ENCODE data around the gene MALRD1.

MALRD1 gene

DNA sequence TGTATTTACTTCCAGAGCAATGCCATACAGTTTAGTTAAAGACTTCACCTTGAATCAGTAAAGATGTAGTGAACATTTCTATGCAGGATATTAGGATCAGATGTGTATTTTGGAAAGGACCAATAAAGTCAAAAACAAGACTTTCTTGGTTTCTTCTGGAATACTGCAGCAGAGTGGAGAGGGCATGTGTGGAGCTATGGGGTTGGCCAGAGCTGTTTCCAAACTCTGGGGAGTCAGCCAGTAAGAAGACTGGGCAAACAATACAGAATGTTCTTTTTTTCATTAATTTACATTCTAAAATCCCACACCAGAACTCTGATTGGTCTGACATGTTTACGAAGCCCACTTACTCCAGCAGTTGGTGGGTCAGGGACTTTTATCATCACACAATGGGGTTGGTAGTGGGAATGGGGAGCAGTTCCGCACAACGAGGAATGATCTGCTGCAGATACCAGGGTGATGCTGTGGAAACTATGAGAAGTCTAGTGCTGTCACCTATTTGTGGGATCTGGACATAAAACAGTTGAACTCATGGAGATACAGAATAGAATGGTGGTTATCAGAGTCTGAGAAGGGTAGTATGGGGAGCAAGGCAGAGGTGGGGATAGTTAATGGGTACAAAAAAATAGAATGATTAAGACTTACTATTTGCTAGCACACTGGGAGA, 267.7 kb downstream of the MALRD1 start:
- Histone ChIP-seq H3K4me1 (ENCODE audit: low read depth, poor library complexity, severe bottlenecking) (peaks cover 9% of the 10 kb centered on the region), H3K9ac (no peak overlapping the region), H3K27ac (no peak overlapping the region), H3K79me2 (ENCODE audit: insufficient read depth, low read depth) (no peaks in the 10 kb centered on the region), H3K27me3 (ENCODE audit: insufficient read depth, low read depth) (no peaks in the 10 kb centered on the region), H3K4me3 (IDR thresholded peaks at IDR 0.05; ENCODE audit: insufficient read depth, low read depth, low read length) (no peak overlapping the region), H3K4me2 (no peak overlapping the region), H3K36me3 (ENCODE audit: insufficient read depth) (no peaks in the 10 kb centered on the region), H2AFZ (ENCODE audit: low read depth) (no peak overlapping the region), H4K20me1 (ENCODE audit: insufficient read depth) (no peaks in the 10 kb centered on the region)
- TF ChIP-seq, protein P1, sequence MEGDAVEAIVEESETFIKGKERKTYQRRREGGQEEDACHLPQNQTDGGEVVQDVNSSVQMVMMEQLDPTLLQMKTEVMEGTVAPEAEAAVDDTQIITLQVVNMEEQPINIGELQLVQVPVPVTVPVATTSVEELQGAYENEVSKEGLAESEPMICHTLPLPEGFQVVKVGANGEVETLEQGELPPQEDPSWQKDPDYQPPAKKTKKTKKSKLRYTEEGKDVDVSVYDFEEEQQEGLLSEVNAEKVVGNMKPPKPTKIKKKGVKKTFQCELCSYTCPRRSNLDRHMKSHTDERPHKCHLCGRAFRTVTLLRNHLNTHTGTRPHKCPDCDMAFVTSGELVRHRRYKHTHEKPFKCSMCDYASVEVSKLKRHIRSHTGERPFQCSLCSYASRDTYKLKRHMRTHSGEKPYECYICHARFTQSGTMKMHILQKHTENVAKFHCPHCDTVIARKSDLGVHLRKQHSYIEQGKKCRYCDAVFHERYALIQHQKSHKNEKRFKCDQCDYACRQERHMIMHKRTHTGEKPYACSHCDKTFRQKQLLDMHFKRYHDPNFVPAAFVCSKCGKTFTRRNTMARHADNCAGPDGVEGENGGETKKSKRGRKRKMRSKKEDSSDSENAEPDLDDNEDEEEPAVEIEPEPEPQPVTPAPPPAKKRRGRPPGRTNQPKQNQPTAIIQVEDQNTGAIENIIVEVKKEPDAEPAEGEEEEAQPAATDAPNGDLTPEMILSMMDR (conservative IDR thresholded peaks at IDR 0.05; ENCODE audit: low read depth, low read length) = no peak

DNA sequence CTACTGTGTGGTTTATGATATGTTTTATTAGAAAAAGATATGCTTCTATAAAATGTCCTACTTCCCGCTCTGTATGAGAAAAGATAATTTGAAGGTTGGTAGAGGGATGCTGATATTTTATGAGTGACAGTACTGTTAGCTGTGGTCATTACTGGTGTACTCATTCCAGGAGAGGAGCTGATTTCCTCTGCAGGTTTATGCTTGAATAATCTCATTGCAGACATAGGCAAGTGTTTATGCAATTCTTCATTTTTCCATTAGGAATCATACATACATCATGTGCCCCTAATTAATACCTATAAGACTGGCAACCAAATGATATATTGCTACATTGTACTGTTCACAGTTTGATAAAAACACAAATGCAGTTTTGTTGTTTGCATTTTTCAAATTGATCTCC, 269.4 kb downstream of the MALRD1 start:
- H3K27ac ChIP-seq = no peak overlapping the region
- TF ChIP-seq, protein P1 (conservative IDR thresholded peaks at IDR 0.05; ENCODE audit: low read depth, low read length) = no peak
- H3K27me3 ChIP-seq (ENCODE audit: insufficient read depth, low read depth) = no peaks in the 10 kb centered on the region
- H3K4me2 ChIP-seq = no peak overlapping the region
- no peak overlapping the region for H3K4me3 ChIP-seq (IDR thresholded peaks at IDR 0.05; ENCODE audit: insufficient read depth, low read depth, low read length)
- peaks cover 9% of the 10 kb centered on the region for H3K4me1 ChIP-seq (ENCODE audit: low read depth, poor library complexity, severe bottlenecking)
- H3K36me3 ChIP-seq (ENCODE audit: insufficient read depth) = no peaks in the 10 kb centered on the region
- H3K79me2 ChIP-seq (ENCODE audit: insufficient read depth, low read depth) = no peaks in the 10 kb centered on the region
- no peak overlapping the region for H3K9ac ChIP-seq
- no peaks in the 10 kb centered on the region for H4K20me1 ChIP-seq (ENCODE audit: insufficient read depth)
- no peak overlapping the region for H2AFZ ChIP-seq (ENCODE audit: low read depth)

DNA sequence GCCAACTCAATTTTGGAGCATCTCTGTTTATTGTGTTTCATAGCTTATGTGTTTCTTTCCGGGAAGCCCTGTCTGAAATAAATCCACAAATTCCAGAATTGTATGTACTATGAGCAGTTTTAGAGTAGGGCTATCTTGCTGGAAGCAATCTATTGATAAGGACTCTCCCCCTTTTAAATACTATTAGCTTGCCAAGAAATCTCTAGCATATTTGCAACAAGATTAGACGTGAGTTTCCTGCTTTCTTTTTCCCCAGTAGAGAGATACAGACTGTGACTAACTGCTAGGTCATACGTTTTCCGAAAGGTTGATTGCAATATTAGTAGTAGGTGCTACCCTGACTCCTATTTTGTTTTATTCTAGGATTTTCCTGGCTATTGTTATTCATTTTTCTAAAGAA, 277.0 kb downstream of the MALRD1 start:
- Histone ChIP-seq H3K36me3 (ENCODE audit: insufficient read depth) (no peaks in the 10 kb centered on the region), H3K79me2 (ENCODE audit: insufficient read depth, low read depth) (no peaks in the 10 kb centered on the region), H3K9ac (no peak overlapping the region), H4K20me1 (ENCODE audit: insufficient read depth) (no peaks in the 10 kb centered on the region), H3K27ac (no peak overlapping the region), H3K4me2 (no peak overlapping the region), H3K27me3 (ENCODE audit: insufficient read depth, low read depth) (no peaks in the 10 kb centered on the region), H3K4me3 (IDR thresholded peaks at IDR 0.05; ENCODE audit: insufficient read depth, low read depth, low read length) (no peak overlapping the region), H3K4me1 (ENCODE audit: low read depth, poor library complexity, severe bottlenecking) (peaks cover 8% of the 10 kb centered on the region), H2AFZ (ENCODE audit: low read depth) (no peak overlapping the region)
- TF ChIP-seq, protein P1 (conservative IDR thresholded peaks at IDR 0.05; ENCODE audit: low read depth, low read length) = no peak

DNA sequence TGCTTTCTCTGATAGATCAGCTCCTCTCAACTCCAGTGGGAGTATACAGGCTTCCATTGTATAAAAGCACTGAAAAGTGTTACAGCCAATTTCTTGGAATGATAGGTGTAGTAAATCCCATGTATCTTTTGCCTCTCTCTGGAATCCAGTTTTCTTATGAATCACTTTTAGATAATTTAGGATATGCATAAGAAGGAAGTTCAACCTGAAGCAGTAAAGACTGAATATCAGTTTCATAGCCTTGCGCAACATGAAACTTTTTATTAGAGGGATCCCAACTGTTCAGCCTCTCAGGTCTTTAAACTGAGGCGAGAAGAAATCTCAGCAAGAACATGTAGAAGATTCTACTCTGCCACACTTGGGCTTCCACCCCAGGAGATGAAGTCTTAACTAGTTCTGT, 280.0 kb downstream of the MALRD1 start:
- Histone ChIP-seq H3K4me3 (IDR thresholded peaks at IDR 0.05; ENCODE audit: insufficient read depth, low read depth, low read length) (no peak overlapping the region), H3K27me3 (ENCODE audit: insufficient read depth, low read depth) (no peaks in the 10 kb centered on the region)
- TF ChIP-seq, protein P1 (conservative IDR thresholded peaks at IDR 0.05; ENCODE audit: low read depth, low read length) = no peak

More for the DNA sequence above, 280.0 kb downstream of the MALRD1 start:
- no peak overlapping the region for H2AFZ ChIP-seq (ENCODE audit: low read depth)
- H3K36me3 ChIP-seq (ENCODE audit: insufficient read depth) = no peaks in the 10 kb centered on the region
- H3K27ac ChIP-seq = no peak overlapping the region
- no peak overlapping the region for H3K9ac ChIP-seq
- H3K4me1 ChIP-seq (ENCODE audit: low read depth, poor library complexity, severe bottlenecking) = peaks cover 35% of the 10 kb centered on the region
- no peaks in the 10 kb centered on the region for H4K20me1 ChIP-seq (ENCODE audit: insufficient read depth)
- no peaks in the 10 kb centered on the region for H3K79me2 ChIP-seq (ENCODE audit: insufficient read depth, low read depth)
- no peak overlapping the region for H3K4me2 ChIP-seq

Measured in KMS-11 (cell line).